Upper lobe of left lung (tissue), 4 donors: ENCODE results near the gene TRPM6.

Experiments
- CTCF ChIP-seq, 6 experiments: fragments of 450-650 bp in 4 of 6; fragments of 200-600 bp in 2 of 6; sonication (generic) in 2 of 6; IDR thresholded peaks; one replicate each; pipeline ENCODE4 v1.5.1; 2016 to 2019; ENCODE audit warnings: antibody characterized with exemption in 6 of 6
- EP300 ChIP-seq, 4 donors: sonication (generic); formaldehyde crosslinking; IDR thresholded peaks; one replicate each; pipeline ENCODE4 v1.5.1; 2017; ENCODE audit warnings: antibody characterized with exemption in 4 of 4, control low read depth in 2 of 4
- POLR2A ChIP-seq, 4 donors: fragments of 450-650 bp; IDR thresholded peaks; one replicate each; pipeline ENCODE4 v1.5.1; 2016 to 2017; ENCODE audit warnings: antibody characterized with exemption in 4 of 4, mild to moderate bottlenecking in 2 of 4
- POLR2AphosphoS5 ChIP-seq, 2 donors: sonication (generic); formaldehyde crosslinking; IDR thresholded peaks; one replicate each; pipeline ENCODE4 v1.5.1; 2017; ENCODE audit warnings: antibody characterized with exemption in 2 of 2

- TF ChIP-seq CTCF (IDR thresholded peaks at IDR 0.05) (no peak), POLR2A (IDR thresholded peaks at IDR 0.05) (no peak), POLR2AphosphoS5 (IDR thresholded peaks at IDR 0.05) (no peak), EP300 (IDR thresholded peaks at IDR 0.05) (no peak)
Observed at GRCh38 chr9:74771262-74771585, 116.5 kb downstream of the TRPM6 start.
